Retinal pigment epithelial cell (primary cell): ENCODE data around the gene CDC34.

ENCODE experiments used
- DNase-seq: peaks from one replicate; pipeline ENCODE4 v3.0.0-alpha.2; 2010; ENCODE audit warnings: low read depth
- H3K4me3 ChIP-seq: 2 replicates; pipeline ENCODE4 v1.5.1; 2011; ENCODE audit warnings: mild to moderate bottlenecking, low read length, control low read depth, moderate library complexity
- TF ChIP-seq, protein P1 (sequence below): conservative IDR thresholded peaks from 2 replicates; pipeline ENCODE4 v1.5.1; 2011; ENCODE audit warnings: low read depth, low read length, control low read depth, inconsistent platforms

CDC34 gene

DNA sequence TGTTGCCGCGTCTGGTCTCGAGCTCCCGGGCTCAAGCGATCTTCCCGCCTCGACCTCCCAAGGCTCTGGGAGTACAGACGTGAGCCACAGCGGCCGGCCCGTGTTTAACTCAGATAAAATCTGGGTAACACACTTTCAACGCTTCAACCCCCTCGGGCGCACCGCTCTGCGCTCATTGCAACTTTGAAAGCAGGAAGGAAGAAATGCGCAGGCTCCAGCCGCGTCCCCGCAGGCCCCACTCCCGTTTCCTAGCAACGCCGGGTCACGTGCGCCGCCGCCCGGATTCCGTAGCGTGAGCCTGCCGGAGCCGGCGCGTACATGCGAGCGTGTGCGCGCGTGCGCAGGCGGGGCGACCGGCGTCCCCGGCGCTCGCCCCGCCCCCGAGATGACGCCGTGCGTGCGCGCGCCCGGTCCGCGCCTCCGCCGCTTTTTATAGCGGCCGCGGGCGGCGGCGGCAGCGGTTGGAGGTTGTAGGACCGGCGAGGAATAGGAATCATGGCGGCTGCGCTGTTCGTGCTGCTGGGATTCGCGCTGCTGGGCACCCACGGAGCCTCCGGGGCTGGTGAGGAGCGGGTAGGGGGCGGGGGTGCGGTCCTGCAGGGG, 40.7 kb downstream of the CDC34 start, which contains the start of gene BSG:
TSS of gene BSG (plus strand) at position 457 of the 603 bp plus-strand sequence. CDS start at position 496, 39 bp downstream.
- DNase-seq: peak; percentile 82
- TF ChIP-seq, protein P1, sequence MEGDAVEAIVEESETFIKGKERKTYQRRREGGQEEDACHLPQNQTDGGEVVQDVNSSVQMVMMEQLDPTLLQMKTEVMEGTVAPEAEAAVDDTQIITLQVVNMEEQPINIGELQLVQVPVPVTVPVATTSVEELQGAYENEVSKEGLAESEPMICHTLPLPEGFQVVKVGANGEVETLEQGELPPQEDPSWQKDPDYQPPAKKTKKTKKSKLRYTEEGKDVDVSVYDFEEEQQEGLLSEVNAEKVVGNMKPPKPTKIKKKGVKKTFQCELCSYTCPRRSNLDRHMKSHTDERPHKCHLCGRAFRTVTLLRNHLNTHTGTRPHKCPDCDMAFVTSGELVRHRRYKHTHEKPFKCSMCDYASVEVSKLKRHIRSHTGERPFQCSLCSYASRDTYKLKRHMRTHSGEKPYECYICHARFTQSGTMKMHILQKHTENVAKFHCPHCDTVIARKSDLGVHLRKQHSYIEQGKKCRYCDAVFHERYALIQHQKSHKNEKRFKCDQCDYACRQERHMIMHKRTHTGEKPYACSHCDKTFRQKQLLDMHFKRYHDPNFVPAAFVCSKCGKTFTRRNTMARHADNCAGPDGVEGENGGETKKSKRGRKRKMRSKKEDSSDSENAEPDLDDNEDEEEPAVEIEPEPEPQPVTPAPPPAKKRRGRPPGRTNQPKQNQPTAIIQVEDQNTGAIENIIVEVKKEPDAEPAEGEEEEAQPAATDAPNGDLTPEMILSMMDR: no peak
- H3K4me3 ChIP-seq: peak within 1 kb of the TSS; percentile 95

DNA sequence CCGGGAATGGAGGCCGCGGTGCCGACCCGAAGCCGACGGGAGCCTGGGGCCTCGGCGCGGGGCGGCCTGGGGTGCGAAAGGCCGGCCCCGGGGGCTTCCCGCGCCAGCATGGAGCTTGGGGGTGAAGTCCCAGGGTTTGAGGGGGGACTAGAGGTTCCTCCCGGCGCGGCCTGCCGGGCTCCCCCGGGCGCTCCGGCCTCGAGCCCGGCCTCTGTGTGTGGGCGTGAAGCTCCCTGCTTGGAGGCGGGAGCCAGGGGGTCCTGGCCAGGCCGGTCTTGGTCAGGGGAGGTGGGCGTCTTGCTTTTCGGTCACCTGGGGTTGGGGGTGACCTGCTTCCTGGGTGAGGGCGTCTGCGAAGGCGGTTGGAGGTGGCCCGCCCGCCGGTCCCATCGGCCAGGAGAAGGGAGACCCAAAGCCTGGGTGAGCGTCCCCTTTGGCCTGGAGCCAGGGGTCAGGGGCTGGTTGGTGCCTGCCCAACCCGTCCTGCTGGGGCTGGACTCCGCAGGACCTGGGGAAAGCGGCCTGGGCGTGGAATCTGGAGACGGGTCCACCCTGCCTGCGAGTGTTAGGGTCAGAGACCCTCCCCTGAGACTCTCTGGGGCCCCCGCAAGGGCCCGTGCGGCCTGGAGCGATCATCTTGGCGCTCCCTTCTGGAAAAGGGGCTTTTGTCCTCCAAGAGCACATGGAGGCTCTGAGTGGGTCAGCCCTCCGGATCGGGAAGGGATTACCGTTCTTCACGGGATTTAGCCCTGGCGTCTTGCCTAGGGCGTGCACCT, 41.4 kb downstream of the CDC34 start:
- TF ChIP-seq, protein P1: no peak
- peak; percentile 75 for DNase-seq

DNA sequence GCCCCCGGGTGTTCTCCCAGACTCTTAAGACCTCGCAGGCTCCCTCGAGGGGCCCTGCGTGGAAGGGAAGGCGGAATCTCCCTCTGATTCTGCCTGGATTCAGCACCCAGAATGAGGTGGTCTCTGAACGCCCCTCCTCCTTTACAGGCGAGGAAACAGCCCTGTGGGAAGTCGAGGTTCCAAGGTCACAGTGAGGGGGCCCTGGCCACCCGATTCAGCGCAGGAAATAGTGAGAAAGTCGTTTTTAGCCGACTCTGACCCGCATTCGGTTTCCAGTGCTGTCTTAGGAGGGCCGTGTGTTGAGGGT, 41.9 kb downstream of the CDC34 start:
- TF ChIP-seq, protein P1: no peak
- DNase-seq: no peak
- peak overlapping the region; percentile 95 for H3K4me3 ChIP-seq

More for the DNA sequence above, 41.4 kb downstream of the CDC34 start:
- H3K4me3 ChIP-seq: peak overlapping the region; percentile 95

GRCh38 chr19:574658-575526, 43.3 kb downstream of the CDC34 start:
- TF ChIP-seq, protein P1: peak; percentile 3

GRCh38 chr19:575527-576506, 44.3 kb downstream of the CDC34 start:
- peak; percentile 54 for DNase-seq
- H3K4me3 ChIP-seq: peak overlapping the region; percentile 95
- TF ChIP-seq, protein P1: no peak

More at GRCh38 chr19:574658-575526, 43.3 kb downstream of the CDC34 start:
- DNase-seq: no peak
- H3K4me3 ChIP-seq: peak overlapping the region; percentile 95

- no peak for DNase-seq
- TF ChIP-seq, protein P1: no peak
- no peak overlapping the region for H3K4me3 ChIP-seq
Measured at GRCh38 chr19:576768-577438, 45.3 kb downstream of the CDC34 start.
